H1 (cell line): ENCODE data around the gene C1orf210. TPM values are rescaled to one million over a fixed set of nuclear protein-coding genes. Genes with fewer than 3 reads are reported as not detected.

Experiments used
- CTCF ChIA-PET: fragments of 300-600 bp; sonication (Branson Sonifier 250); formaldehyde crosslinking; loops from one replicate; lab custom pipeline; 2021; ENCODE audit not compliant: partially characterized antibody; lab: Charles Lee
- POLR2A ChIA-PET: fragments of 300-600 bp; sonication (Branson Sonifier 250); formaldehyde crosslinking; loops from one replicate; lab custom pipeline; 2021; ENCODE audit warnings: inconsistent platforms; ENCODE audit not compliant: partially characterized antibody; lab: Charles Lee
- DNase-seq, 2 experiments: peaks; one replicate each; pipeline versions ENCODE4 v3.0.0 to v3.0.0-alpha.2; 2010 to 2022; ENCODE audit warnings: low spot score in 2 of 2, low read depth in 1 of 2, mixed read lengths in 1 of 2
- FAIRE-seq: peaks from 2 replicates; lab custom pipeline; 2011; peaks lifted over from hg19 to GRCh38; lab: Jason Lieb, UNC
- H2AFZ ChIP-seq: 2 replicates; pipeline ENCODE4 v1.8.1; 2012; ENCODE audit warnings: low read length, inconsistent platforms
- H2AK5ac ChIP-seq: 2 replicates; pipeline ENCODE4 v1.6.1; 2013; ENCODE audit warnings: low read depth, low read length
- H2BK120ac ChIP-seq: replicated peaks from 2 replicates; pipeline ENCODE3; 2013; ENCODE audit warnings: low read depth, low read length, inconsistent platforms
- H2BK12ac ChIP-seq: 2 replicates; pipeline ENCODE4 v1.6.1; 2013; ENCODE audit warnings: low read depth, low read length
- H2BK15ac ChIP-seq: 2 replicates; pipeline ENCODE4 v1.6.1; 2013; ENCODE audit warnings: low read length
- H2BK20ac ChIP-seq: 2 replicates; pipeline ENCODE4 v1.6.1; 2013; ENCODE audit warnings: low read length
- H2BK5ac ChIP-seq: 2 replicates; pipeline ENCODE4 v1.6.1; 2013; ENCODE audit warnings: low read depth, low read length
- H3K14ac ChIP-seq: 2 replicates; pipeline ENCODE4 v1.6.1; 2013; ENCODE audit warnings: inconsistent platforms; ENCODE audit not compliant: insufficient read length
- H3K18ac ChIP-seq: 2 replicates; pipeline ENCODE4 v1.6.1; 2013; ENCODE audit warnings: low read length; ENCODE audit errors: extremely low read depth
- H3K23ac ChIP-seq: 2 replicates; pipeline ENCODE4 v1.6.1; 2013; ENCODE audit warnings: inconsistent platforms; ENCODE audit not compliant: insufficient read length
- H3K23me2 ChIP-seq: 2 replicates; pipeline ENCODE4 v1.6.1; 2013; ENCODE audit warnings: low read depth, low read length
- H3K27ac ChIP-seq: 2 replicates; pipeline ENCODE4 v1.6.1; 2011; ENCODE audit warnings: low read depth, low read length, inconsistent platforms
- H3K27me3 ChIP-seq, 4 experiments: replicated peaks in 1 of 4; 1 replicate in 1 of 4; 2 replicates in 3 of 4; pipeline versions ENCODE4 v1.6.1 to v1.8.1; 2011 to 2013; ENCODE audit warnings: low read length in 3 of 4, mild to moderate bottlenecking in 3 of 4, inconsistent platforms in 2 of 4, mixed read lengths in 2 of 4, moderate library complexity in 1 of 4; ENCODE audit not compliant: control insufficient read depth in 3 of 4, insufficient read depth in 3 of 4; ENCODE audit errors: extremely low read depth in 1 of 4
- H3K36me3 ChIP-seq, 4 experiments: 2 replicates each; pipeline versions ENCODE4 v1.6.1 to v1.8.1; 2011 to 2013; ENCODE audit warnings: mild to moderate bottlenecking in 4 of 4, low read length in 3 of 4, moderate library complexity in 2 of 4, control low read depth in 1 of 4, inconsistent platforms in 1 of 4; ENCODE audit not compliant: insufficient read depth in 4 of 4, control insufficient read depth in 2 of 4
- H3K4ac ChIP-seq: replicated peaks from 2 replicates; pipeline ENCODE3; 2013; ENCODE audit warnings: low read length, low read depth, mixed read lengths, inconsistent platforms; ENCODE audit not compliant: insufficient read length
- H3K4me1 ChIP-seq, 4 experiments: replicated peaks in 1 of 4; 1 replicate in 1 of 4; 2 replicates in 3 of 4; pipeline versions ENCODE4 v1.6.1 to v1.8.1; 2011 to 2013; ENCODE audit warnings: low read length in 3 of 4, inconsistent platforms in 2 of 4, mixed read lengths in 1 of 4; ENCODE audit not compliant: insufficient read depth in 4 of 4, control insufficient read depth in 3 of 4
- H3K4me2 ChIP-seq, 2 experiments: 2 replicates each; pipeline versions ENCODE4 v1.6.1 to v1.8.1; 2011 to 2013; ENCODE audit warnings: low read depth in 2 of 2, low read length in 2 of 2, control low read depth in 1 of 2, inconsistent platforms in 1 of 2, mild to moderate bottlenecking in 1 of 2; ENCODE audit not compliant: insufficient read depth in 1 of 2
- H3K4me3 ChIP-seq, 4 experiments: fragments of 200-600, 300-600 bp in 1 of 4; sonication (generic), shearing (Covaris generic), sonication (Bioruptor Twin) in 1 of 4; 2 replicates each; pipeline versions ENCODE4 v1.5.1 to v1.8.1; 2011 to 2016; ENCODE audit warnings: low read length in 4 of 4, low read depth in 3 of 4, control low read depth in 2 of 4, inconsistent platforms in 2 of 4, mild to moderate bottlenecking in 2 of 4, mixed read lengths in 1 of 4, moderate library complexity in 1 of 4; ENCODE audit not compliant: insufficient read depth in 2 of 4; ENCODE audit errors: extremely low read depth in 1 of 4
- H3K56ac ChIP-seq: replicated peaks from 2 replicates; pipeline ENCODE3; 2013; ENCODE audit warnings: low read depth, mild to moderate bottlenecking, mixed read lengths, low read length, inconsistent platforms; ENCODE audit not compliant: insufficient read length
- H3K79me1 ChIP-seq: 2 replicates; pipeline ENCODE4 v1.6.1; 2013; ENCODE audit warnings: low read depth, low read length, control low read depth
- H3K79me2 ChIP-seq, 2 experiments: 2 replicates each; pipeline versions ENCODE4 v1.6.1 to v1.8.1; 2012 to 2013; ENCODE audit warnings: low read length in 2 of 2, mild to moderate bottlenecking in 2 of 2, inconsistent platforms in 1 of 2; ENCODE audit not compliant: insufficient read depth in 2 of 2, control insufficient read depth in 1 of 2
- H3K9ac ChIP-seq, 4 experiments: replicated peaks in 1 of 4; 1 replicate in 1 of 4; 2 replicates in 3 of 4; pipeline versions ENCODE4 v1.6.1 to v1.8.1; 2011 to 2013; ENCODE audit warnings: low read depth in 3 of 4, low read length in 3 of 4, control low read depth in 2 of 4, mild to moderate bottlenecking in 2 of 4, moderate library complexity in 2 of 4, inconsistent platforms in 1 of 4; ENCODE audit errors: extremely low read depth in 1 of 4
- H3K9me3 ChIP-seq, 2 experiments: 2 replicates each; pipeline versions ENCODE4 v1.6.1 to v1.8.1; 2012 to 2013; ENCODE audit warnings: mild to moderate bottlenecking in 2 of 2, moderate library complexity in 2 of 2, control low read depth in 1 of 2, inconsistent platforms in 1 of 2, low read depth in 1 of 2, low read length in 1 of 2, mixed read lengths in 1 of 2; ENCODE audit not compliant: insufficient read depth in 2 of 2
- H4K20me1 ChIP-seq, 2 experiments: replicated peaks in 1 of 2; 2 replicates each; pipeline versions ENCODE3 to v1.8.1; 2011 to 2013; ENCODE audit warnings: inconsistent platforms in 2 of 2, low read length in 2 of 2, mild to moderate bottlenecking in 1 of 2; ENCODE audit not compliant: insufficient read depth in 2 of 2, control insufficient read depth in 1 of 2
- H4K5ac ChIP-seq: 2 replicates; pipeline ENCODE4 v1.6.1; 2013; ENCODE audit warnings: low read length, low read depth, mixed read lengths, inconsistent platforms; ENCODE audit not compliant: insufficient read length
- H4K8ac ChIP-seq: 2 replicates; pipeline ENCODE4 v1.8.0; 2013; ENCODE audit warnings: mild to moderate bottlenecking, moderate library complexity, low read length, inconsistent platforms; ENCODE audit not compliant: insufficient read depth; ENCODE audit errors: extremely low read depth
- H4K91ac ChIP-seq: replicated peaks from 2 replicates; pipeline ENCODE3; 2013; ENCODE audit warnings: low read length, mixed read lengths, inconsistent platforms; ENCODE audit not compliant: insufficient read length
- CEBPB ChIP-seq: IDR thresholded peaks from 2 replicates; pipeline ENCODE4 v1.6.1; 2012; ENCODE audit warnings: low read depth, low read length
- KDM4A ChIP-seq: IDR thresholded peaks from one replicate; pipeline ENCODE4 v1.7.1; 2012; ENCODE audit warnings: low read depth, mild to moderate bottlenecking, moderate library complexity, low read length, inconsistent platforms; ENCODE audit not compliant: severe bottlenecking
- RBBP5 ChIP-seq: IDR thresholded peaks from 2 replicates; pipeline ENCODE4 v1.7.1; 2012; ENCODE audit warnings: low read depth, mild to moderate bottlenecking, inconsistent platforms, low read length, moderate library complexity, borderline replicate concordance
- TAF1 ChIP-seq: IDR thresholded peaks from 2 replicates; pipeline ENCODE4 v1.6.1; 2011; ENCODE audit warnings: mild to moderate bottlenecking, low read depth, low read length
- TCF12 ChIP-seq: IDR thresholded peaks from 2 replicates; pipeline ENCODE4 v1.6.1; 2011; ENCODE audit warnings: low read depth, mild to moderate bottlenecking, low read length
- WGBS, 2 experiments: shearing (Covaris generic) in 1 of 2; methylation state at CpG; one replicate each; pipeline versions ENCODE4 v1.1.6 to v1.1.7; 2013 to 2015; ENCODE audit warnings: low lambda C conversion rate in 2 of 2, mixed read lengths in 2 of 2, inconsistent platforms in 1 of 2, low coverage in 1 of 2, missing lambda C conversion rate in 1 of 2; ENCODE audit not compliant: insufficient replicate concordance in 2 of 2, insufficient coverage in 1 of 2, insufficient read length in 1 of 2; ENCODE audit errors: extremely low coverage in 1 of 2, missing lambda C conversion rate in 1 of 2; 5-methylcytosine and 5-hydroxymethylcytosine counted together
- polyA plus RNA-seq, 7 experiments: library from polyadenylated mRNA; depleted of rRNA in 3 of 7; stranded (reverse) in 5 of 7; unstranded in 2 of 7; fragments of >200 nt in 5 of 7; fragments of 200-250 nt in 2 of 7; gene quantifications; 1 replicate in 5 of 7; 2 replicates in 1 of 7; 4 replicates in 1 of 7; pipeline versions ENCODE4 v1.2.1 to v1.2.3, GENCODE V29; 2011 to 2013; ENCODE audit warnings: missing spikeins in 2 of 7, mixed read lengths in 2 of 7
- total RNA-seq: library from RNA; stranded (reverse); fragmentation: NEBNext Ultra II Directional; extraction: Animal tissue kit (Norgen Biotek cat#: 25700); gene quantifications from 2 replicates; pipeline ENCODE4 v1.2.1, GENCODE V29; 2021
- TF ChIP-seq, protein P1 (sequence below): IDR thresholded peaks from 2 replicates; pipeline ENCODE4 v1.6.1; 2012; ENCODE audit warnings: inconsistent platforms

C1orf210 gene
- total and polyA plus RNA-seq, 2 of the 8 experiments (the other 6 are each of a cell fraction or from before 2014, with no cell fraction given): 12.0 to 27.9 TPM

DNA sequence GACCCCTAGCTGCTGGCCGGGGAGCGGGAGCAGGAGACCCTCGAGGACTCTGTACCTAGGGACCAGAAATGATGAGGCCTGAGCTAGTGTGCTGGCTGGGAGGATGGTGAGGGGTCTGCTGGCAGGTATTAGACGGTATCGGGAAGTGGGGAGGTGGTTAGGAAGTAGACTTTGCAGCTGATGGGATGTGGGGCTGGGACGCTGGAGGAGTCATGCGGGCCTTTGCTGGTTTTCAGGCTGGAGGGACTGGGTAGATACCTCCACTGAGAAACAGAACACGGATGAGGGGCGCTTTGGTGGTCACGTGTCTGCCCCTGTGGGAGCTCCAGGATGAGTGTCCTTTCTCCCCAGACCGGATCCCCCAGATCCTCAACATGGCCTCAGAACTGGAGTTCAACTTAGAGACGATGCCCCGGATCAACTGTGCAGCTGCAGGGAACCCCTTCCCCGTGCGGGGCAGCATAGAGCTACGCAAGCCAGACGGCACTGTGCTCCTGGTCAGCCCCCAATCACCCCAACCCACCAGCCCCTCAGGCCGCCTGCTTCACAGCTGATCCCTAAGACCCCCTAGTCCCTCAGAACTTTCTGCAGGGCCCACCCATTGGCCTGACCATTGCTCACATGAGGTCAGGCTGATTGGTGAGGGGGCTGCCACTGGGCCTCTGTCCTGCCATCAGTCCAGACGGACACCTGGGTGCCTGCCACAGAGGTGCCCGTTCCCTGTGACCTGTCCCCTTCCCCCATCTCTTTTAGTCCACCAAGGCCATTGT is 23.4 kb upstream of the C1orf210 start:
- no peak overlapping the region for H3K18ac ChIP-seq
- POLR2A ChIA-PET: interaction anchor here (0.6 to 1.3 kb wide), 4 partner anchors 15 to 90 kb away, joined by 3 to 7 read pairs (median 4); no protein-coding TSS in a partner anchor
- H3K9ac ChIP-seq: no peak overlapping the region
- no peaks in the 10 kb centered on the region for H3K36me3 ChIP-seq
- no peak overlapping the region for H3K56ac ChIP-seq
- H3K4me3 ChIP-seq: no peak overlapping the region
- no peak overlapping the region for H4K8ac ChIP-seq
- 88% methylated on average over 19 of the region's 20 CpGs; no CpG with 5 or more reads in 1 of the 2 experiments for WGBS, 2 experiments
- no peak overlapping the region for H2BK15ac ChIP-seq
- TF ChIP-seq TCF12: no peak
- TF ChIP-seq CEBPB: no peak
- no peak for TF ChIP-seq TAF1
- no peak for TF ChIP-seq RBBP5
- TF ChIP-seq, protein P1, sequence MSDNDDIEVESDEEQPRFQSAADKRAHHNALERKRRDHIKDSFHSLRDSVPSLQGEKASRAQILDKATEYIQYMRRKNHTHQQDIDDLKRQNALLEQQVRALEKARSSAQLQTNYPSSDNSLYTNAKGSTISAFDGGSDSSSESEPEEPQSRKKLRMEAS: no peak
- TF ChIP-seq KDM4A: no peak
- TF ChIP-seq, all 59 proteins: peak for 0
- H3K27me3 ChIP-seq: no peaks in the 10 kb centered on the region; a peak in 1 of 7 replicates
- H3K27ac ChIP-seq: no peak overlapping the region
- no peaks in the 10 kb centered on the region for H4K20me1 ChIP-seq
- CTCF ChIA-PET: interaction anchor here (0.8 to 2.5 kb wide), 3 partner anchors 12 to 82 kb away, joined by 3 to 8 read pairs (median 3); no protein-coding TSS in a partner anchor
- H3K4me2 ChIP-seq: no peak overlapping the region
- no peak for FAIRE-seq
- H3K23ac ChIP-seq: no peak overlapping the region
- H3K79me1 ChIP-seq: no peaks in the 10 kb centered on the region
- no peak overlapping the region for H2BK120ac ChIP-seq
- H2AFZ ChIP-seq: no peak overlapping the region
- H2BK5ac ChIP-seq: no peak overlapping the region
- no peaks in the 10 kb centered on the region for H3K9me3 ChIP-seq
- H4K5ac ChIP-seq: no peak overlapping the region
- no peak overlapping the region for H2BK12ac ChIP-seq
- no peaks in the 10 kb centered on the region for H3K23me2 ChIP-seq
- H2AK5ac ChIP-seq: no peak overlapping the region
- H3K79me2 ChIP-seq: no peaks in the 10 kb centered on the region
- H3K4ac ChIP-seq: no peak overlapping the region
- H3K14ac ChIP-seq: no peak overlapping the region
- DNase-seq: no peak
- no peak overlapping the region for H4K91ac ChIP-seq
- H2BK20ac ChIP-seq: no peak overlapping the region
- no peaks in the 10 kb centered on the region; a peak in 1 of 7 replicates for H3K4me1 ChIP-seq
